BJ (cell line): ENCODE measurements around the gene TAMALIN. TPM values are rescaled to one million over a fixed set of nuclear protein-coding genes. Genes with fewer than 3 reads are reported as not detected.

Source experiments
- CTCF ChIA-PET: fragments of 350-600 bp; formaldehyde crosslinking; extraction: SDS; loops from one replicate; lab custom pipeline; 2021; ENCODE audit warnings: antibody characterized with exemption, inconsistent platforms; lab: Yijun Ruan, JAX
- POLR2A ChIA-PET: fragments of 300-600 bp; sonication (Branson Sonifier 250); formaldehyde crosslinking; extraction: SDS; loops from one replicate; lab custom pipeline; 2021; ENCODE audit warnings: antibody characterized with exemption; lab: Charles Lee
- DNase-seq: peaks from one replicate; pipeline ENCODE4 v3.0.0-alpha.2; 2011; ENCODE audit warnings: low read depth
- H3K27me3 ChIP-seq: 2 replicates; pipeline ENCODE4 v1.6.0; 2011; ENCODE audit warnings: low read length; ENCODE audit not compliant: control insufficient read depth, insufficient read depth
- H3K36me3 ChIP-seq: 2 replicates; pipeline ENCODE4 v1.5.1; 2011; ENCODE audit warnings: low read length; ENCODE audit not compliant: control insufficient read depth, insufficient read depth
- H3K4me3 ChIP-seq: 2 replicates; pipeline ENCODE4 v1.5.1; 2011; ENCODE audit warnings: low read depth, mild to moderate bottlenecking, control low read depth, low read length
- CTCF ChIP-seq: IDR thresholded peaks from 2 replicates; pipeline ENCODE4 v1.5.1; 2011; ENCODE audit warnings: low read depth, mild to moderate bottlenecking, control low read depth, inconsistent platforms, low read length, moderate library complexity; ENCODE audit not compliant: insufficient read depth
- polyA plus RNA-seq: library from polyadenylated mRNA; depleted of rRNA; stranded (reverse); fragments of >200 nt; gene quantifications from 2 replicates; pipeline ENCODE4 v1.2.3, GENCODE V29; 2011

The TAMALIN gene
- polyA plus RNA-seq, 1 experiment: 1.3 TPM

GRCh38 chr12:51992246-51992645 is 14.5 kb upstream of the TAMALIN start:
- ChIA-PET CTCF (interaction anchor here (0.9 to 14.2 kb wide), 21 partner anchors 9 to 130 kb away, joined by 3 to 317 read pairs (median 5); partner anchors contain the start of gene TAMALIN), POLR2A (no interaction called here)
- DNase-seq: no peak
- Histone ChIP-seq H3K4me3 (no peak overlapping the region), H3K27me3 (no peaks in the 10 kb centered on the region), H3K36me3 (peaks cover 20% of the 10 kb centered on the region)
- TF ChIP-seq CTCF: no peak

DNA sequence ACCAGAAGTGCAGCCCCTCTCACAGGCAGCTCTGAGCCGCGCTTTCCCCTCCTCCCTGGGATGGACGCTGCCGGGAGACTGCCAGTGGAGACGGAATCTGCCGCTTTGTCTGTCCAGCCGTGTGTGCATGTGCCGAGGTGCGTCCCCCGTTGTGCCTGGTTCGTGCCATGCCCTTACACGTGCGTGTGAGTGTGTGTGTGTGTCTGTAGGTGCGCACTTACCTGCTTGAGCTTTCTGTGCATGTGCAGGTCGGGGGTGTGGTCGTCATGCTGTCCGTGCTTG is 12.3 kb upstream of the TAMALIN start:
- Histone ChIP-seq H3K4me3 (no peak overlapping the region), H3K27me3 (no peaks in the 10 kb centered on the region), H3K36me3 (peaks cover 20% of the 10 kb centered on the region)
- DNase-seq: no peak
- ChIA-PET CTCF (interaction anchor here (0.7 to 14.2 kb wide), 6 partner anchors 11 to 127 kb away, joined by 3 to 317 read pairs (median 42); partner anchors contain the start of gene TAMALIN), POLR2A (no interaction called here)
- no peak for TF ChIP-seq CTCF

GRCh38 chr12:51994959-51995358 is 11.8 kb upstream of the TAMALIN start:
- ChIA-PET POLR2A (no interaction called here), CTCF (interaction anchor here (0.7 to 14.2 kb wide), 7 partner anchors 11 to 125 kb away, joined by 3 to 317 read pairs (median 29); partner anchors contain the start of gene TAMALIN)
- no peak for TF ChIP-seq CTCF
- H3K4me3 ChIP-seq: no peak overlapping the region
- peaks cover 20% of the 10 kb centered on the region for H3K36me3 ChIP-seq
- no peaks in the 10 kb centered on the region for H3K27me3 ChIP-seq
- DNase-seq: no peak

- POLR2A ChIA-PET: interaction anchor here (0.7 kb wide), 1 partner anchor 25 kb away, joined by 3 read pairs; no protein-coding TSS in a partner anchor
- no peak for TF ChIP-seq CTCF
Measured at GRCh38 chr12:51997136-51997535, 9.6 kb upstream of the TAMALIN start.

DNA sequence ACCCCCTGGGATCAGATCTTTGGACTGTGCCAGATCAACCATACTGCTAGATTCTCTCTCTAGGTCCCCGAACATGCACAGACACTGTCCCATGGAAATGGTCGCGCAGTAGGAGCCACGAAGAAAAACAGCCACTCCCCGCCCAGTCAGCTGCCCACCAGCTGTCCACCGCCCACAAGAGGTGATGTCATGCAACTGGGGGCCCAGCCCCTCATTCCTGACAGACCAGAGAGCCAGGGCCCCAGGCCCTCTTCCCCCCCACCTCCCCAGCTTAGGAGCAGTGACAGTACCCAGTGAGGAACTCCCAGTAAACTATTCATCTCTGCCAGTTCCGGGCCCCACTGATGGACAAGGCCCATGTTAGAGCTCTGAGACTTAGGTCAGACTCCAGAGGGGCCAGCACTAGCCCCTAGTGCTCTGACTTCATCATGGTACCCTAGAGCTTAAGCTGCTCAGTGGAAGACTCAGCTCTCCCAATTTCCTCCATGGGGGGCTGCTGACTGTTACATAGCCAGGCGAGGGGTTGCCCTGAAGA is 3.7 kb upstream of the TAMALIN start:
- Histone ChIP-seq H3K27me3 (peaks cover 6% of the 10 kb centered on the region; the same call in 1 of the 2 replicates), H3K4me3 (no peak overlapping the region), H3K36me3 (no peaks in the 10 kb centered on the region)
- CTCF ChIA-PET: interaction anchor here (0.5 to 17.0 kb wide), 19 partner anchors 8 to 877 kb away, joined by 3 to 674 read pairs (median 7); partner anchors contain the start of genes ACVRL1 and NR4A1
- TF ChIP-seq CTCF: no peak
- POLR2A ChIA-PET: no interaction called here
- no peak for DNase-seq

More at GRCh38 chr12:51997136-51997535, 9.6 kb upstream of the TAMALIN start:
- no peak overlapping the region for H3K4me3 ChIP-seq
- DNase-seq: no peak
- CTCF ChIA-PET: interaction anchor here (1.0 to 14.2 kb wide), 7 partner anchors 9 to 132 kb away, joined by 3 to 317 read pairs (median 3); partner anchors contain the start of gene TAMALIN
- H3K36me3 ChIP-seq: peaks cover 18% of the 10 kb centered on the region
- H3K27me3 ChIP-seq: no peaks in the 10 kb centered on the region
